ENCODE results near the gene ROM1. TPM values are rescaled to one million over a fixed set of nuclear protein-coding genes. Genes with fewer than 3 reads are reported as not detected.

The ROM1 gene
- total RNA-seq, 1 donor from 2014 or later: 1.2 TPM

GRCh38 chr11:62621567-62622470 lies 8.8 kb downstream of the ROM1 start, which contains the start of gene B3GAT3:
B3GAT3 (minus strand) TSS chr11:62621986; CDS start chr11:62621947, 39 bp downstream.
- TF ChIP-seq CTCF (conservative IDR thresholded peaks at IDR 0.05; ENCODE audit: low read depth, low read length): no peak
- peak within 1 kb of the TSS; percentile 87 for H3K4me3 ChIP-seq (ENCODE audit: low read depth, low read length)
- peak; percentile 93 for DNase-seq (ENCODE audit: low read depth)

- H3K4me3 ChIP-seq (ENCODE audit: low read depth, low read length): peak overlapping the region; percentile 20
- DNase-seq (ENCODE audit: low read depth): no peak
- no peak for TF ChIP-seq CTCF (conservative IDR thresholded peaks at IDR 0.05; ENCODE audit: low read depth, low read length)
Observed at GRCh38 chr11:62622476-62623089, 9.5 kb downstream of the ROM1 start.

GRCh38 chr11:62627713-62628112 lies 14.7 kb downstream of the ROM1 start:
- DNase-seq (ENCODE audit: low read depth): no peak
- TF ChIP-seq CTCF (conservative IDR thresholded peaks at IDR 0.05; ENCODE audit: low read depth, low read length): peak; percentile 17

GRCh38 chr11:62632492-62632891 lies 19.4 kb downstream of the ROM1 start:
- no peak for TF ChIP-seq CTCF (conservative IDR thresholded peaks at IDR 0.05; ENCODE audit: low read depth, low read length)
- no peak overlapping the region for H3K4me3 ChIP-seq (ENCODE audit: low read depth, low read length)
- DNase-seq (ENCODE audit: low read depth): no peak

More at GRCh38 chr11:62627713-62628112, 14.7 kb downstream of the ROM1 start:
- H3K4me3 ChIP-seq (ENCODE audit: low read depth, low read length): no peak overlapping the region

GRCh38 chr11:62644220-62644619 lies 31.2 kb downstream of the ROM1 start:
- no peak for TF ChIP-seq CTCF (conservative IDR thresholded peaks at IDR 0.05; ENCODE audit: low read depth, low read length)
- no peak overlapping the region for H3K4me3 ChIP-seq (ENCODE audit: low read depth, low read length)
- no peak for DNase-seq (ENCODE audit: low read depth)

- peak overlapping the region; percentile 99 for H3K4me3 ChIP-seq (ENCODE audit: low read depth, low read length)
- no peak for TF ChIP-seq CTCF (conservative IDR thresholded peaks at IDR 0.05; ENCODE audit: low read depth, low read length)
- DNase-seq (ENCODE audit: low read depth): no peak
Observed at GRCh38 chr11:62645671-62645945, 32.6 kb downstream of the ROM1 start.
